HG02642 (cell line): ENCODE results near the gene FAXC.
"Not testable (repeated sequence)": the region's sequence is repeated elsewhere in the genome, so short reads cannot be mapped to it uniquely, and the experiment has no call there.

ENCODE experiments used
- ATAC-seq: cut with Tn5 transposase; IDR thresholded peaks from one replicate; pipeline ENCODE4 v1.9.1; 2021; ENCODE audit warnings: mild to moderate bottlenecking; ENCODE audit not compliant: unreplicated experiment, poor library complexity

Gene FAXC

DNA sequence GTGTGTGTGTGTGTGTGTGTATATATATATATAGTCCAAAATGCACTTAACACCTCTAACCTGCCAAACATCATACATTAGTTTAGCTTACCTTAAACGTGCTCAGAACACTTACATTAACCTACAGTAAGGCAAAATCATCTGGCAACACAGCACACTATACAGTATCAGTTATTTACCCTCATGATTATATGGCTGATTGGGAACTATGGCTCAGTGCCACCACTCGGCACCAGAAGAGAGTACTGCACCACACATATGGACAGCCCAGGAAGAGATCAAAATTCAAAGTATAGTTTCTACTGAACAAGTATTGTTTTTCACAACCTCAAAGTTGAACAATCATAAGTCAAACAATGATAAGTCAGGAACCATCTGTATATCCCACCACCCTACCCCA lies 59.8 kb downstream of the FAXC start:
- no peak for ATAC-seq

DNA sequence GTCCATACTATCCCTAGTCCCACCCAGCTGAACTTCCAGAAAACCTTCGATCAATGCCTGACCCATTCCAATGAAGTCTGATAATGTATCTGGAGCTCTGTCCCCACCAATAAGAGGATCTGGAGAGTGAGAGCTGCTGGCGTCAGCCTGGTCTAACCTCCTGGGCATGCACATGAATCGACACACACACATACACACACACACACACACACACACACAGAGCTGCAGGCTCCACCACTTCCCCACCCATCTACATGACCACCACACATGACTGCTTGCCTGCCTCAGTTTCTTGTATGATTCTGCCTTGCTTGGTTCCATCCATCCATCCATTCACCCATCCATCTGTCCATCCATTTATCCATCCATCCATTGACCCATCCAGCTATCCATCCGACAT lies 60.8 kb downstream of the FAXC start:
- ATAC-seq = no peak

DNA sequence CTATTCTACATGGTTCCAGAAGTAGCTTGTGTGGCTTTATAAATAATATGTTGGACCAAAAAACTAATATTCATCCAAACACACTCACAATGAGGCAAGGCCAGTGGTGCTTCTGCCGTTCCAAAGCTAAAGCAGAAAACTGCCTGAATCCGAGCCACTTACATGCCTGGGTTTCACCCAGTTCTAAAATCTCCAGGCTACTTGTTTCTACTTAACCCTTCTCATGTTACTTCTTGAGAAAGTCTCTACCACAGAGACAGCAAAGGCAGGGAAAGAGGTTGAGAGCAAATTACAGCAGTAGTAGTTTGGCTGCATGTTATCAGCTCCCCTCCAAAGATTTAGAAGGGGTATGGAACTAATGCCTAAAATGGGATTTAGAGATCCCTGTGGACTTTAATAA lies 62.0 kb downstream of the FAXC start:
- no peak for ATAC-seq

DNA sequence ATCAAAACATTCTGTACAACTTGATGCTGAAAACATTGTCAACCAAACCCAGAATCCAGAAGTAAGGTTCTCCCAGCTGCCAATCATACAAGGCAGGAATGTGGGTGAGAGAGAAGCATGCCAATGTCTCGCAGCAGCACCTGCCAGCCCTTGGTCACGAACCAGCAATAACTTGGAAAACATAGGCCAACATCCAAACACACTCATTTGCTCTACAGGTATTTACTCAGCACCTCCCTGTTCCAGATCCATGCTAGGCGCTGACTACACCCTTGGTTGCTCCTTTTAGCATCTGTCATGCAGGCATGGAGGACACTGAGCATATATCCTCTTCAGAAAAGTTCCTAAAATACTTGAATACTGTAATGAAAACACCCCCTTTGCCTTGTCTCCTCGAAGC lies 63.6 kb downstream of the FAXC start:
- ATAC-seq = no peak

DNA sequence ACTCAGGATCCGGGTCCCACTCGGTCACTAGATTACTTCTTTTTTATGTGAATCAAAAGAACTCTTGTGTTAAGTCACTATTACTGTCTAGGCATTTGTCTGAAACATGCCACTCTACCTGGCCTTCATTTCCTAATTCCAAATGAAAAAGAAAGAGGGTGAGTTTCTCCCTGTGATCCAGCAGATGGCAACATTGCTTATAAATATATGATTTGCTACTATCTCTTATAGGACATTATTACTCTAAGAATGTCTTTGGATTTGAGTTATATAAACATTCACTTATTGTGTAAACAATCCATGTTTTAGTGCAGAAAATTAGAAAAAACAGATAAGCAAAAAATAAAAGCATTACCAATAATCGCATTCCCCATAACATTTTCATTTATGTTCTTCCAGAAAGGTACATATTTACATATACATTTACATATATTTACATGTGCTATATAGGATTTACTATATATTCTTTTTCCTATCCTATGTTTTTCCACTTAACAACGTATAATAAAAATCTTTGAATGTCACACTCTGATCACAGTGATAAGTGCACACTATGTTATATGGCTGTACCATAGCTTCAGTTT lies 66.9 kb downstream of the FAXC start:
- no peak for ATAC-seq

DNA sequence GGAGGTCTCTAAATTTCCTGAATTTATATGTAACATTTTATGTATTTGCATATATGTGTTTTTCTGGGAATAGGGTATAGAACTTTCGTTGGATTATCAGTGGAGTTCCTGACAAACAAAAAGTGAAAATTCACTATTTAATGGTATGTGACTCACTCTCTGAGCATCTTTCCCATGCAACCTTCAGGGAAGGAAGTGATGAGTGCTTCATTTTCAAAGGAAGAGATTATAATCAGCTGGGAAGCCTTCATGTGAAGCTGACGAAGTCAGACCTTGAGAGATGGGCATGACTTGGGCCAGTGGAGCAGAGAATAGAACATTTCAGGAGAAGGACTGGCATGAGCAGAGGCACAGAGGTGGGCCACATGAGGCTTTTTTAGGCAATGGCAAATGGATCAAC lies 72.7 kb downstream of the FAXC start:
- ATAC-seq = no peak

DNA sequence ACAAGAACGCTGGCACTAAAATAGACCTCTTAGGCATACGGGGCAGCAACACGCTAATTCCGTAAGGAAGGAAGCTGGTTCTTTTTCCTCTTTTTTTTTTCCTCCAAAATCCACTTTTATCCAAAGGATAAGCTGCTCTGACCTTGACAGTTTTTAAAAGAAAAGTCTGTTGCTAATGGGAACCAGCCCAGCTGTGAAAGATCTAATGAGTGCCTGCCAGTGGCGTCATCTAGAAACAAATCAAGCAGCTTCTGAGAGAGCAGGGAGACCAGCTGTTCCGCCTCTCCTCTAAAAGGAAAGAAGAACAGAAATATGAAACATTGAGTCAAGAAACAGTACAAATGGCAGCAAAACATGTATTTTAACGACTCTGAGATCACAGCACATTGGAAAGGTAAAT lies 78.6 kb downstream of the FAXC start:
- ATAC-seq = no peak

DNA sequence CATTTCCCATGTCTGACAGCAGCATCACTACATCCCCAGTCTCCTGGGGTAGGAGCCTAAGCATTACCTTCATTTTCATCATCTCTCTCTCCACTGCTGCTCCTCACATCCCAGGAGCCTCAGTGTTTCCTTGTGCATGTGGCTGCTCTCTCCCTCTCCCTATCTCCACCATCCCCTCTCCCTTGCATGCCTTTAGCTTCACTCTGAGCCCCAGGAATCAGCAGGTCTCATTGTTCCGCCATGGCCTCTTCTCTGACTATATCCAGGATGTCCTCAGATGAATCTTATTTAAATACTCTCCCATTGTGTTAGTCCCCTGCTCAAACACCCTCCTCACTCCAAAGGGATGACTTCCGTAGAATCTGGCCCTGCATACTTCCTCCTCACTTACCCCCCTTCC lies 79.4 kb downstream of the FAXC start:
- no peak for ATAC-seq

DNA sequence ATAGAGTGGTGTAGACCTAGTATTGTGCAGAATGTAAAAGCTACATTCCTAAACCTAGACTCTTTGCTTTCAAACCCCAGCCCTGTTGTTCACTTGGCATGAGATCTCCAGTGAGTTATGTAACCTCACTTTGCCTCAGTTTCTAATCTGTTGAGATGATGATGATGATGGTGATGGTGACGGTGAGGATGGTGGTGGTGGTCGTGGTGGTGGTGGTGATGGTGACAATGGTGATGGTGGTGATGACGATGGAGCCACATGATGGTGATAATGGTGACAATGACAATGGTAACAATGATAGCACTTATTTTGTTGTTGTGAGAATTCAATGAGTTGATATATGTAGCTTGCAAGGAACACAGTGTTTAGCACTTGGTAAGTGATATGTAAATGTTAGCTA lies 80.3 kb downstream of the FAXC start:
- no peak for ATAC-seq

DNA sequence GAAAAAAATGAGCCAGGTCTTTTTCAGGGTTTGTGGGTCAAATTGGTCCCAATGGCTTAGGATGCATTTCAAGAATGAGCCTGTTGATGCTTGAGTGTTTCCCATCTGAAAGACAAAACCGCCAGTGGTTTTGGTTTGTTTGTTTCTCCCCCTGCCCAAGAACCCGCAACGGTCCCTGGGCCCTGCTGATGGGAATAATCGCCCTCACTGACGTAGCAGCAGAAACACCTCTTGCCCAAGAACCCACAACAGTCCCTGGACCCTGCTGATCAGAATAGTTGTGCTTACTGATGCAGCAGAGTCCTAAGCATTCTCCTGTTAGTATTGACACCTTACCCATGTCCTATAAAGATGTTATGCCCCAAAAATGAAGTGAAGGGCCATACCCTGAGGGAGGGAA lies 82.5 kb downstream of the FAXC start:
- not testable (repeated sequence) for ATAC-seq

DNA sequence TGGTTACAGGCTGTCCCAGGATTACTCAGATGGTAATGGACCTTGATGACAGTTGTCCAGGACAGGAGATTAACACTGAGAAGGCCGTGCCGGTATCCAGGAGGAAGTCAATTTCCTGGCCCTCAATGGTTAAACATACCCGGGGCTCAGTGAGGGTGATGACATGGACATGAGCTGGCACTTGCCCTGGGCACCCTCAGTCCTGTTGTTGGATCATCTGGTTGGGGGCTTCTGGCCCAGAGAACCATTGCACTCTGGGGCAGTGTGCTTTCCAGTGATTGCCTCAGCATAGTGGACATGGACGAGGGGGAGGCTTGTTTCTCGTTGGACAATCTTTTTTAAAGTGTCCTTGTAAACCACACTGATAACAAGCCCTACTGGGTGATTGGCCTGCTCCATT lies 84.0 kb downstream of the FAXC start:
- not testable (repeated sequence) for ATAC-seq

DNA sequence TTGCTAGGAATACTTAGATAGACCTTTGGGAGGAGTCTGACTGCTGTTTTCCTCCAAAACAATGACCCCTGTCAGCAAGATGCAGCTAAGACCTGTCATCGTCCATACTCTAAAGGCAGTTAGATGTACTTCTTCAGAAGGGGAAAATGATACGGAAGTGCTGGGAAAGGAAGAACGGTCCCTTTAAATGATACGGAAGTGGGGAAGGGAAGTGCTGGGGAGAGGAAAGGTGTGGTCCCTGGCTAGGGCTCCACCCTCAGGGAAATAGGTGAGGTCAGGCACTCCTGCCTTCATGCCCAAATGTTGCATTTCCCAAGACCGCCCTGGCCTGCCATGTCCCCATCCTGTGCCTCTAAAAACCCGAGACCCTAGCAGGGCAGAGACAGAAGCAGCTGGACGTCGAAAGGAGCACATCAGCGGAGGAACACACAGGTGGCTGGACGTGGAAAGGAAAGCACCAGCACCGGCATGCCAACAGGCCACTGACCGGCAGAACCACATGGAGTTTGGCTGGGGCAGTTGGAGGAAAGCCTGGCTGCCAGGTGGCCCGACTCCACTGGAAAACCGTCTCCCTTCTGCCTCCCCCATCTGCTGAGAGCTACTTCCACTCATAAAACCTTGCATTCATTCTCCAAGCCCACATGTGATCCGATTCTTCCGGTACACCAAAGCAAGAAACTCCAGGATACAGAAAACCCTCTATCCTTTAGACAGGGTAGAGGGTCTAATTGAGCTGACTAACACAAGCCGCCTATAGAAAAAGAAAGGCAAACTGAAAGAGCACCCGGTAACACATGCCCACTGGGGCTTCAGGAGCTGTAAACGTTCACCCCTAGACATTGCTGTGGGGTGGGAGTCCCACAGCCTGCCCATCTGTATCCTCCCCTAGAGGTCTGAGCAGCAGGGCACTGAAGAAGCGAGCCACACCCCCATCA lies 94.6 kb downstream of the FAXC start:
- ATAC-seq = no peak

DNA sequence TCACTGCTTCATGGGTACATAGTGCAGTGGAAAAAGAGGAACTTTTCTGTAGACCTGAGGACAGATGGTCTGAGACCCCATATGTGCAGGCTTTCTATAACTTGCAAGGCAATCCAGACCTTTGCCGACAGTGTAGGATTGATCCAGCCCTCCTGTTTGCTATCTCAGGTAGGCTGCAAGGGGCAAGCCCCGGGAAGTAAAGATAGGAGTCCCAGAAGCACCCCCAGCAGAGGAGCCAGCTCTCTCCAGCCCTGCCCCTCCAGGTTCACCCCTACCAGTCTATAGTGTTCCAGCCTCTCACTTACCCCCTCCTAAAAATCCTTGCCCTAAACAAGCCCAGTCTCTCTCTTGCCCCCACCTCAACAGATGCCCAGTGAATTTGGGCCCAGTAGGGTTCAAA lies 96.2 kb downstream of the FAXC start:
- no peak for ATAC-seq

DNA sequence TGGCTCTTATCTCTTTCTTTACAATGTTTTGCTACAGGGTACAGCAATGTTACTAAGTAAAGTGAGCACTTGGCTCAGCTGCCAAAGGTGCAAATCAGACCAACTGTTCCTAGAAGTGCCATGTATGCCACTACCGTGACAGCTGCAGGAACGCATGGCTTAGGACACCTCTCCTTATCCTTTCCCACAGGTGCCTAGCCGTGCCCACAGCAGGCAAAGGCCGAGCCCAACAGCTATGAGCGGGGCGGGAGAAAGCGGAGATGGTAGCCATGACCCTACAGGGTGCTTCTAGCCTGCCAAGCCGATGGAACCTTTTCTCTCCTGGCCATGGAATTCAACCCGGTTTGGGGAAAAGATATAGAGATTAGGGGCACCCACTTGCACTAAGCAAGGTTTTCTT lies 97.1 kb downstream of the FAXC start:
- ATAC-seq = no peak

DNA sequence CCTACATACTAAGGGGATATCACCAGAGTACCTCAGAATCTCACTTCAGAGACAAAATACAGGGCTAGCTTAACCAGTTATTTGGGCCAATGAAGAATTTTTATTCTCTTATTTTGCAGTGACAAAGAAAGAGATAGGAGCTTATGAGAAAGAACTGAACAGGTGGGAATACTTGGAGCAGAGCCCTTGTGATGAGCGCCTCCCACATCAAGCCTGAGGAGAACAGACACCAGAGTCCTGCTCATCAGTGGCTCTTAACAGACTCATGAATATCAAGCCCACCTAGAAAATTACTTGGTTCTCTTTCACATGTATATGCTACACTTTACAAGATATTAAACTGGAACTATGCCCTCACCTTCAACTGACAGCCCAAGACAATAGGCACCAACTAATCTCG lies 99.0 kb downstream of the FAXC start:
- ATAC-seq = no peak

DNA sequence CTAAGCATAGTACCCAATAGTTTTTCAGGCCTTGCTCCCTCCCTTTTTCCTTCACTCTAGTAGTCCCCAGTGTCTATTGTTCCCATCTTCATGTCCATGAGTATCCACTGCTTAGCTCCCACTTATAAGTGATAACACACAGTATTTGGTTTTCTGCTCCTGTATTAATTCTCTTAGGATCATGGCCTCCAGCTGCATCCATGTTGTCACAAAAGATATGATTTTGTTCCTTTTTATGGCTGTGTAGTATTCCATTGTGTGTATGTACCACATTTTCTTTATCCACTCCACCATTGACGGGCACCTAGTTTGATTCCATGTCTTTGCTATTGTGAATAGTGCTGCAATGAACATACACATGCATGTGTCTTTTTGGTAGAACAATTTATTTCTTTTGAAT lies 102.9 kb downstream of the FAXC start:
- ATAC-seq = no peak

DNA sequence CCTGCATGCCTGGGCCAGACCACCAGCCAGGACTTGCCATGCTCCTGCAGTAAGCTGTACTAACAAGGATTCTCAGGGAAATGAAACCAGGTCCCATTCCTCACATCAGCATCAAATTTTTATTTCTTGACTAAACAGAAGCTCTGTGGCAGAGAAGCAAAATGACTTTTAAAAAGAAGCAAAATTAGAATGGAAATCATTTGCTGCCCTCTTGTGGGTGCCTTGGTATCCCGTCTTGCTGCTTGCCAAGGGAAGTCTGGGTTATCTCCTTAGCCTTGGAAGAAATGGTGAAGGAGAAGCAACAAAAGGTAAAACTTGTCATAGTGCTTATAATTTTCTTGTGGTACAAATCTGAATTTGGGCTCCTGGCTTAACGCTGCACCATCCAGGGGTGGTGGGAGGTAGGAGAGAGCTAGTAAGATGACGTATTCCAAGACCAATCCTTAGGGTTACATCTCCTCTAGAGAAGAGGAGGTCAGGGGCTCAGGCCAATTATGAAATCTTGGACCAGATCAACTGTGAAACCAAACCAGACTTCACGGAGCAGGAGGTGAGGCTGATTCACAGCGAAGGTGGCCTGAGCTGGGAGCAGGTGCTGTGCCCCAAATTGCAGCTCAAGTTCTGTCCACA lies 107.5 kb downstream of the FAXC start:
- ATAC-seq = no peak

DNA sequence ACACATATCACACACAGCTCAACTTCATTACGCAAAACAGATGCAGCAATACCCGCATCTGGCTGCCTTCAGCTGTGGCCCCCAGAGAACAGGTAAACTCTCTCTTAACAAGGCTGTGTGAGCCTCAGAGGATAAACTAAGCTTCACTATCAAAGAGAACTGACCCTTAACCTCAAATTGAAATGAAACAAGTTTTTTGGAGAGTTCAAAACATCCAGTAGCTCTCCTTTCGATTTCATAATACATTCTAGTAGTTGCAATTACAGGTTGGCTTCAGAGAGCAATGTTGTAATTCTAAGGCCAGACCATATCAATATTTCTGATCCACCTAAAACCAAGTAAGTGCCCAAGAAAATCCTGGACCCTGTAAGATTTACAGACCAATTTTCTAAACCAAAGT lies 113.5 kb downstream of the FAXC start:
- ATAC-seq = no peak

DNA sequence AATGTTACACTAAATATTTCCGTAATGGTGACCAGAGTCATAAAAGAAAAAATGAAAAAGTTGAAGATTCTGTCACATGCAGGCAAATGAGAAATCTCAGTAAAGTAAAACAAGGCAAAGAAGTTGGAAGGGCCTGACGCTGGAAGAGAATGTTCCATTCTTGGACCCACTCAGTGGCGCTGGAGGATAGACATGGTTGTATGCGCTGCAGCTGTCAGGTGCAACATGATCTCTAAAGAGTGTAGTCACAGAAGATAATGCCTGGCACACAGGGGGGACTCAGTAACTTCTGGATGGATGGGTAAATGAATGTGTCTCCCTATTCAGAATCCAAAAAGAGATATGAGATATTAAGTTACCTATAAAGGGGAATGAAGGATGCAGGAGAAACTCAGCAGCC lies 116.3 kb downstream of the FAXC start:
- ATAC-seq = no peak

DNA sequence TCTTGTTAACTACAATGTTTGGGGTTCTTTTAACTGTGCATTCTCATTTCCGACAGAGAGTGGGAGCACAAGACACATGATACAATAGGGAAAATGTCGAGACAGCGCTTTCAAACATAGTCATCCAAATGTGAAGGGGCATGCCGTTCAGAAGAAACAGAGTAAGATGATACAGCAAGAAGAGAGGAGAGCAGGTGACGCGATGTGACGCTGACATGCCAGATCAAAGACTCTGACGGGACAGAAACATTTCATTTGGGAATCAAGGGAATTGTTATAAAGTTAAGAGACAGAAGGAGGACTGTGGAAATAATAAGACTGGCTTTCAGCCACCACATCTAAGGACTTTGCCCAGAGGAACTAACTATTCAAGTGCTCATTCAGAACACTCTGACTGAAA lies 117.4 kb downstream of the FAXC start:
- ATAC-seq = no peak

DNA sequence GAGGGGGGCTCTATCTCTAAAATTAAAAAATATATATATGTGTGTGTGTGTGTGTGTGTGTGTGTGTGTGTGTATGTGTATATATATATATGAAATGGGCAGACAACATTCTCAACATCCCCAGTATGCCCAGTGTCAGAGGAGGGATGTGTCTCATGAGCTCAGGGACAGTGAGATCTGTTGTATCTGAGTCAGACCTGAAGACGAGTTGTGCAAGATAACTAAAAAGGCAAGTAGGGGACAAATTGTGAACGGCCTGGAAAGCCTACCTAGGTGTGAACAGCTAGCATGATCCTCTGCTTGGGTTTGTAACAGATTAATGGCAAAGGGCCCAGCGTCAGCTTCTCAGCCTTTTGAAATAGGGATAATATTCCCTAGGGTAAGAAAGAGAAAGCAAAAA lies 124.3 kb downstream of the FAXC start:
- ATAC-seq = no peak
